H1 (cell line): ENCODE data around the gene DOLK. TPM values are rescaled to one million over a fixed set of nuclear protein-coding genes. Genes with fewer than 3 reads are reported as not detected.
A peak's percentile ranks its signal among the peaks of the same experiment; 100 is the strongest.

Experiments
- CTCF ChIA-PET: fragments of 300-600 bp; sonication (Branson Sonifier 250); formaldehyde crosslinking; loops from one replicate; lab custom pipeline; 2021; ENCODE audit not compliant: partially characterized antibody; lab: Charles Lee
- POLR2A ChIA-PET: fragments of 300-600 bp; sonication (Branson Sonifier 250); formaldehyde crosslinking; loops from one replicate; lab custom pipeline; 2021; ENCODE audit warnings: inconsistent platforms; ENCODE audit not compliant: partially characterized antibody; lab: Charles Lee
- DNase-seq, 2 experiments: peaks; one replicate each; pipeline versions ENCODE4 v3.0.0 to v3.0.0-alpha.2; 2010 to 2022; ENCODE audit warnings: low spot score in 2 of 2, low read depth in 1 of 2, mixed read lengths in 1 of 2
- FAIRE-seq: peaks from 2 replicates; lab custom pipeline; 2011; peaks lifted over from hg19 to GRCh38; lab: Jason Lieb, UNC
- H2AFZ ChIP-seq: 2 replicates; pipeline ENCODE4 v1.8.1; 2012; ENCODE audit warnings: low read length, inconsistent platforms
- H2AK5ac ChIP-seq: 2 replicates; pipeline ENCODE4 v1.6.1; 2013; ENCODE audit warnings: low read depth, low read length
- H2BK120ac ChIP-seq: replicated peaks from 2 replicates; pipeline ENCODE3; 2013; ENCODE audit warnings: low read depth, low read length, inconsistent platforms
- H2BK12ac ChIP-seq: 2 replicates; pipeline ENCODE4 v1.6.1; 2013; ENCODE audit warnings: low read depth, low read length
- H2BK15ac ChIP-seq: 2 replicates; pipeline ENCODE4 v1.6.1; 2013; ENCODE audit warnings: low read length
- H2BK20ac ChIP-seq: 2 replicates; pipeline ENCODE4 v1.6.1; 2013; ENCODE audit warnings: low read length
- H2BK5ac ChIP-seq: 2 replicates; pipeline ENCODE4 v1.6.1; 2013; ENCODE audit warnings: low read depth, low read length
- H3K14ac ChIP-seq: 2 replicates; pipeline ENCODE4 v1.6.1; 2013; ENCODE audit warnings: inconsistent platforms; ENCODE audit not compliant: insufficient read length
- H3K18ac ChIP-seq: 2 replicates; pipeline ENCODE4 v1.6.1; 2013; ENCODE audit warnings: low read length; ENCODE audit errors: extremely low read depth
- H3K23ac ChIP-seq: 2 replicates; pipeline ENCODE4 v1.6.1; 2013; ENCODE audit warnings: inconsistent platforms; ENCODE audit not compliant: insufficient read length
- H3K23me2 ChIP-seq: 2 replicates; pipeline ENCODE4 v1.6.1; 2013; ENCODE audit warnings: low read depth, low read length
- H3K27ac ChIP-seq: 2 replicates; pipeline ENCODE4 v1.6.1; 2011; ENCODE audit warnings: low read depth, low read length, inconsistent platforms
- H3K27me3 ChIP-seq, 4 experiments: replicated peaks in 1 of 4; 1 replicate in 1 of 4; 2 replicates in 3 of 4; pipeline versions ENCODE4 v1.6.1 to v1.8.1; 2011 to 2013; ENCODE audit warnings: low read length in 3 of 4, mild to moderate bottlenecking in 3 of 4, inconsistent platforms in 2 of 4, mixed read lengths in 2 of 4, moderate library complexity in 1 of 4; ENCODE audit not compliant: control insufficient read depth in 3 of 4, insufficient read depth in 3 of 4; ENCODE audit errors: extremely low read depth in 1 of 4
- H3K36me3 ChIP-seq, 4 experiments: 2 replicates each; pipeline versions ENCODE4 v1.6.1 to v1.8.1; 2011 to 2013; ENCODE audit warnings: mild to moderate bottlenecking in 4 of 4, low read length in 3 of 4, moderate library complexity in 2 of 4, control low read depth in 1 of 4, inconsistent platforms in 1 of 4; ENCODE audit not compliant: insufficient read depth in 4 of 4, control insufficient read depth in 2 of 4
- H3K4ac ChIP-seq: replicated peaks from 2 replicates; pipeline ENCODE3; 2013; ENCODE audit warnings: low read length, low read depth, mixed read lengths, inconsistent platforms; ENCODE audit not compliant: insufficient read length
- H3K4me1 ChIP-seq, 4 experiments: replicated peaks in 1 of 4; 1 replicate in 1 of 4; 2 replicates in 3 of 4; pipeline versions ENCODE4 v1.6.1 to v1.8.1; 2011 to 2013; ENCODE audit warnings: low read length in 3 of 4, inconsistent platforms in 2 of 4, mixed read lengths in 1 of 4; ENCODE audit not compliant: insufficient read depth in 4 of 4, control insufficient read depth in 3 of 4
- H3K4me2 ChIP-seq, 2 experiments: 2 replicates each; pipeline versions ENCODE4 v1.6.1 to v1.8.1; 2011 to 2013; ENCODE audit warnings: low read depth in 2 of 2, low read length in 2 of 2, control low read depth in 1 of 2, inconsistent platforms in 1 of 2, mild to moderate bottlenecking in 1 of 2; ENCODE audit not compliant: insufficient read depth in 1 of 2
- H3K4me3 ChIP-seq, 4 experiments: fragments of 200-600, 300-600 bp in 1 of 4; sonication (generic), shearing (Covaris generic), sonication (Bioruptor Twin) in 1 of 4; 2 replicates each; pipeline versions ENCODE4 v1.5.1 to v1.8.1; 2011 to 2016; ENCODE audit warnings: low read length in 4 of 4, low read depth in 3 of 4, control low read depth in 2 of 4, inconsistent platforms in 2 of 4, mild to moderate bottlenecking in 2 of 4, mixed read lengths in 1 of 4, moderate library complexity in 1 of 4; ENCODE audit not compliant: insufficient read depth in 2 of 4; ENCODE audit errors: extremely low read depth in 1 of 4
- H3K56ac ChIP-seq: replicated peaks from 2 replicates; pipeline ENCODE3; 2013; ENCODE audit warnings: low read depth, mild to moderate bottlenecking, mixed read lengths, low read length, inconsistent platforms; ENCODE audit not compliant: insufficient read length
- H3K79me1 ChIP-seq: 2 replicates; pipeline ENCODE4 v1.6.1; 2013; ENCODE audit warnings: low read depth, low read length, control low read depth
- H3K79me2 ChIP-seq, 2 experiments: 2 replicates each; pipeline versions ENCODE4 v1.6.1 to v1.8.1; 2012 to 2013; ENCODE audit warnings: low read length in 2 of 2, mild to moderate bottlenecking in 2 of 2, inconsistent platforms in 1 of 2; ENCODE audit not compliant: insufficient read depth in 2 of 2, control insufficient read depth in 1 of 2
- H3K9ac ChIP-seq, 4 experiments: replicated peaks in 1 of 4; 1 replicate in 1 of 4; 2 replicates in 3 of 4; pipeline versions ENCODE4 v1.6.1 to v1.8.1; 2011 to 2013; ENCODE audit warnings: low read depth in 3 of 4, low read length in 3 of 4, control low read depth in 2 of 4, mild to moderate bottlenecking in 2 of 4, moderate library complexity in 2 of 4, inconsistent platforms in 1 of 4; ENCODE audit errors: extremely low read depth in 1 of 4
- H3K9me3 ChIP-seq, 2 experiments: 2 replicates each; pipeline versions ENCODE4 v1.6.1 to v1.8.1; 2012 to 2013; ENCODE audit warnings: mild to moderate bottlenecking in 2 of 2, moderate library complexity in 2 of 2, control low read depth in 1 of 2, inconsistent platforms in 1 of 2, low read depth in 1 of 2, low read length in 1 of 2, mixed read lengths in 1 of 2; ENCODE audit not compliant: insufficient read depth in 2 of 2
- H4K20me1 ChIP-seq, 2 experiments: replicated peaks in 1 of 2; 2 replicates each; pipeline versions ENCODE3 to v1.8.1; 2011 to 2013; ENCODE audit warnings: inconsistent platforms in 2 of 2, low read length in 2 of 2, mild to moderate bottlenecking in 1 of 2; ENCODE audit not compliant: insufficient read depth in 2 of 2, control insufficient read depth in 1 of 2
- H4K5ac ChIP-seq: 2 replicates; pipeline ENCODE4 v1.6.1; 2013; ENCODE audit warnings: low read length, low read depth, mixed read lengths, inconsistent platforms; ENCODE audit not compliant: insufficient read length
- H4K8ac ChIP-seq: 2 replicates; pipeline ENCODE4 v1.8.0; 2013; ENCODE audit warnings: mild to moderate bottlenecking, moderate library complexity, low read length, inconsistent platforms; ENCODE audit not compliant: insufficient read depth; ENCODE audit errors: extremely low read depth
- H4K91ac ChIP-seq: replicated peaks from 2 replicates; pipeline ENCODE3; 2013; ENCODE audit warnings: low read length, mixed read lengths, inconsistent platforms; ENCODE audit not compliant: insufficient read length
- SIN3A ChIP-seq, 2 experiments: IDR thresholded peaks in 1 of 2; conservative IDR thresholded peaks in 1 of 2; 2 replicates each; pipeline ENCODE4 v1.6.1; 2011 to 2012; ENCODE audit warnings: low read length in 2 of 2, improper control_type of control experiment in 1 of 2, low read depth in 1 of 2, mild to moderate bottlenecking in 1 of 2
- YY1 ChIP-seq: IDR thresholded peaks from 2 replicates; pipeline ENCODE4 v1.6.1; 2011; ENCODE audit warnings: low read depth, mild to moderate bottlenecking, low read length
- WGBS, 2 experiments: shearing (Covaris generic) in 1 of 2; methylation state at CpG; one replicate each; pipeline versions ENCODE4 v1.1.6 to v1.1.7; 2013 to 2015; ENCODE audit warnings: low lambda C conversion rate in 2 of 2, mixed read lengths in 2 of 2, inconsistent platforms in 1 of 2, low coverage in 1 of 2, missing lambda C conversion rate in 1 of 2; ENCODE audit not compliant: insufficient replicate concordance in 2 of 2, insufficient coverage in 1 of 2, insufficient read length in 1 of 2; ENCODE audit errors: extremely low coverage in 1 of 2, missing lambda C conversion rate in 1 of 2; 5-methylcytosine and 5-hydroxymethylcytosine counted together
- polyA plus RNA-seq, 7 experiments: library from polyadenylated mRNA; depleted of rRNA in 3 of 7; stranded (reverse) in 5 of 7; unstranded in 2 of 7; fragments of >200 nt in 5 of 7; fragments of 200-250 nt in 2 of 7; gene quantifications; 1 replicate in 5 of 7; 2 replicates in 1 of 7; 4 replicates in 1 of 7; pipeline versions ENCODE4 v1.2.1 to v1.2.3, GENCODE V29; 2011 to 2013; ENCODE audit warnings: missing spikeins in 2 of 7, mixed read lengths in 2 of 7
- total RNA-seq: library from RNA; stranded (reverse); fragmentation: NEBNext Ultra II Directional; extraction: Animal tissue kit (Norgen Biotek cat#: 25700); gene quantifications from 2 replicates; pipeline ENCODE4 v1.2.1, GENCODE V29; 2021

Gene DOLK
- total and polyA plus RNA-seq, 2 of the 8 experiments (the other 6 are each of a cell fraction or from before 2014, with no cell fraction given) = 17.2 to 44.3 TPM

DNA sequence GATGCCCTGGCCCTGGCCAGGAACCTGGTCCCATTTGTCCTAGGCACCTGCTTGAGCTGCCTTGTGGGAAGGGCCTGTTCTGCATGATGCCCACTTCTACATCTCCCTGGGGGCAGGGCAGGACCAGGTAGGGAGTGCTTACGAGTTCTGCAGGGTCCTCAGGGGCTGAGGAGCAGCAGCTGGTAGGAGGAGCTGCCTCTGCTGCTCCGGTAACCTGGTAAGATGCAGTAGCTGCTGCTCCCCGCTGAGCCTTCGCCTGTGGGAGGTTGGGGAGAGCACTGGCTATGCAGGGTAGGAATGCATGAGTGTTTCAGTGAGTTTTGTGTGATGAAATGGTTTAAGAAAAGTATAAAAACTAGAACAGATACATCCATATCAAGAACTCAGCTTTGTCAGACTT is 51.8 kb downstream of the DOLK start:
- Histone ChIP-seq H4K20me1 (peaks cover 3 to 20% of the 10 kb centered on the region in 2 experiments), H2BK12ac (no peak overlapping the region), H3K56ac (no peak overlapping the region), H3K23me2 (no peaks in the 10 kb centered on the region), H3K79me2 (peaks cover 3 to 86% of the 10 kb centered on the region in 2 experiments; a peak in 3 of 4 replicates), H2AK5ac (no peak overlapping the region), H3K18ac (no peak overlapping the region), H2AFZ (no peak overlapping the region), H3K14ac (no peak overlapping the region), H3K4me3 (peak overlapping the region in 1 of 4 experiments; percentile 6; a peak in 1 of 8 replicates), H3K79me1 (peaks cover 9% of the 10 kb centered on the region), H4K8ac (no peak overlapping the region), H3K4ac (no peak overlapping the region), H3K27me3 (no peaks in the 10 kb centered on the region), H3K9ac (no peak overlapping the region), H3K23ac (no peak overlapping the region), H4K5ac (no peak overlapping the region), H3K36me3 (peaks cover 0 to 17% (median 5%) of the 10 kb centered on the region in 4 experiments; a peak in 6 of 8 replicates), H4K91ac (no peak overlapping the region), H2BK15ac (no peak overlapping the region), H3K27ac (no peak overlapping the region), H2BK20ac (no peak overlapping the region), H3K4me1 (peaks cover 0 to 21% (median 7%) of the 10 kb centered on the region in 4 experiments; a peak in 6 of 7 replicates), H3K4me2 (peak overlapping the region; percentile 8 to 31; a peak in 3 of 4 replicates), H2BK120ac (no peak overlapping the region), H3K9me3 (no peaks in the 10 kb centered on the region), H2BK5ac (no peak overlapping the region)
- 45% methylated on average over 4 of the region's 4 CpGs; no CpG with 5 or more reads in 1 of the 2 experiments for WGBS, 2 experiments
- DNase-seq = peak in 1 of 2 experiments; percentile 63
- FAIRE-seq = no peak
- TF ChIP-seq SIN3A (conservative IDR thresholded peaks at IDR 0.05 in 1 of 2, IDR thresholded peaks at IDR 0.05 in 1 of 2; ENCODE audit: low read depth in 1 of 2, low read length in 2 of 2) (peak in 1 of 2 experiments; percentile 53; a peak in 1 of 4 replicates), YY1 (no peak)
- ChIA-PET POLR2A (interaction anchor here (0.6 to 1.5 kb wide), 6 partner anchors 10 to 107 kb away, joined by 3 to 5 read pairs (median 4); partner anchors contain the start of genes KYAT1, LRRC8A and SPOUT1), CTCF (interaction anchor here (0.6 to 1.4 kb wide), 7 partner anchors 9 to 112 kb away, joined by 3 to 8 read pairs (median 5); no protein-coding TSS in a partner anchor)

Other genes with a start within 250 kb of the DOLK start
- 15.2 and 16.3 TPM in 2 replicates for gene PKN3, start 245.1 kb downstream of the DOLK start, total RNA-seq
- gene PKN3, start 245.1 kb downstream of the DOLK start, polyA plus RNA-seq (2011; rRNA removed) = 15.7 and 24.4 TPM in 2 replicates
- 32.8 and 35.0 TPM in 2 replicates for gene ZDHHC12, start 223.5 kb downstream of the DOLK start, total RNA-seq
- 93.8 and 121 TPM in 2 replicates for gene ZDHHC12, start 223.5 kb downstream of the DOLK start, polyA plus RNA-seq (2011; rRNA removed)
- gene ZER1, start 175.7 kb downstream of the DOLK start, total RNA-seq = 20.5 and 22.6 TPM in 2 replicates
- gene ZER1, start 175.7 kb downstream of the DOLK start, polyA plus RNA-seq (2011; rRNA removed) = 26.6 and 55.8 TPM in 2 replicates
- 21.3 and 26.3 TPM in 2 replicates for gene TBC1D13, start 160.3 kb downstream of the DOLK start, total RNA-seq
- gene TBC1D13, start 160.3 kb downstream of the DOLK start, polyA plus RNA-seq (2011; rRNA removed) = 24.7 and 33.0 TPM in 2 replicates
- gene ENDOG, start 129.1 kb downstream of the DOLK start, total RNA-seq = 17.5 and 22.4 TPM in 2 replicates
- 23.4 and 31.8 TPM in 2 replicates for gene ENDOG, start 129.1 kb downstream of the DOLK start, polyA plus RNA-seq (2011; rRNA removed)
- 73.4 and 77.8 TPM in 2 replicates for gene SPOUT1, start 117.8 kb downstream of the DOLK start, total RNA-seq
- 69.2 and 100 TPM in 2 replicates for gene SPOUT1, start 117.8 kb downstream of the DOLK start, polyA plus RNA-seq (2011; rRNA removed)
- gene KYAT1, start 65.7 kb downstream of the DOLK start, total RNA-seq = 28.5 and 30.4 TPM in 2 replicates
- gene KYAT1, start 65.7 kb downstream of the DOLK start, polyA plus RNA-seq (2011; rRNA removed) = 42.2 and 56.6 TPM in 2 replicates
- gene LRRC8A, start 65.5 kb downstream of the DOLK start, total RNA-seq = 103 and 106 TPM in 2 replicates
- 111 and 114 TPM in 2 replicates for gene LRRC8A, start 65.5 kb downstream of the DOLK start, polyA plus RNA-seq (2011; rRNA removed)
- gene PHYHD1, start 26.6 kb downstream of the DOLK start, total RNA-seq = 14.1 and 18.1 TPM in 2 replicates
- 25.6 and 33.2 TPM in 2 replicates for gene PHYHD1, start 26.6 kb downstream of the DOLK start, polyA plus RNA-seq (2011; rRNA removed)
- gene NUP188, start 96 bp upstream of the DOLK start, total RNA-seq = 95.0 and 111 TPM in 2 replicates
- gene NUP188, start 96 bp upstream of the DOLK start, polyA plus RNA-seq (2011; rRNA removed) = 90.1 and 107 TPM in 2 replicates
- 52.7 and 54.9 TPM in 2 replicates for gene SH3GLB2, start 80.7 kb upstream of the DOLK start, total RNA-seq
- gene SH3GLB2, start 80.7 kb upstream of the DOLK start, polyA plus RNA-seq (2011; rRNA removed) = 79.9 and 95.9 TPM in 2 replicates
- gene MIGA2, start 89.0 kb upstream of the DOLK start, total RNA-seq = 30.9 and 39.0 TPM in 2 replicates
- gene MIGA2, start 89.0 kb upstream of the DOLK start, polyA plus RNA-seq (2011; rRNA removed) = 24.6 and 36.6 TPM in 2 replicates
- 36.0 and 38.8 TPM in 2 replicates for gene DOLPP1, start 133.5 kb upstream of the DOLK start, total RNA-seq
- 45.3 and 56.0 TPM in 2 replicates for gene DOLPP1, start 133.5 kb upstream of the DOLK start, polyA plus RNA-seq (2011; rRNA removed)
- gene CRAT, start 163.2 kb upstream of the DOLK start, total RNA-seq = 7.2 and 8.2 TPM in 2 replicates
- 17.3 and 25.5 TPM in 2 replicates for gene CRAT, start 163.2 kb upstream of the DOLK start, polyA plus RNA-seq (2011; rRNA removed)
- 145 and 156 TPM in 2 replicates for gene PTPA, start 163.8 kb upstream of the DOLK start, total RNA-seq
- gene PTPA, start 163.8 kb upstream of the DOLK start, polyA plus RNA-seq (2011; rRNA removed) = 114 and 158 TPM in 2 replicates
- 1.0 and 1.2 TPM in 2 replicates for gene IER5L, start 230.7 kb upstream of the DOLK start, total RNA-seq
- gene IER5L, start 230.7 kb upstream of the DOLK start, polyA plus RNA-seq (2011; rRNA removed) = 0.65 and 0.96 TPM in 2 replicates